HEK293 (cell line): Measurements from ENCODE around the gene MSH6.

Source experiments
- ATF2 ChIP-seq: fragments of 450-650 bp; formaldehyde crosslinking; IDR thresholded peaks from 2 replicates; pipeline ENCODE4 v1.5.1; 2016; ENCODE audit warnings: missing biosample characterization, missing genetic modification characterization, low read depth
- GFI1B ChIP-seq: fragments of 450-650 bp; formaldehyde crosslinking; IDR thresholded peaks from 2 replicates; pipeline ENCODE4 v1.5.1; 2016; ENCODE audit warnings: missing biosample characterization, missing genetic modification characterization
- KLF8 ChIP-seq: fragments of 450-650 bp; formaldehyde crosslinking; IDR thresholded peaks from 2 replicates; pipeline ENCODE4 v1.5.1; 2016; ENCODE audit warnings: missing biosample characterization, missing genetic modification characterization
- MYNN ChIP-seq: fragments of 450-650 bp; formaldehyde crosslinking; IDR thresholded peaks from 2 replicates; pipeline ENCODE4 v1.5.1; 2016; ENCODE audit warnings: missing biosample characterization, missing genetic modification characterization, borderline replicate concordance
- ZBTB21 ChIP-seq: fragments of 450-650 bp; formaldehyde crosslinking; IDR thresholded peaks from 2 replicates; pipeline ENCODE4 v1.5.1; 2017; ENCODE audit warnings: missing biosample characterization, missing genetic modification characterization
- ZNF184 ChIP-seq: fragments of 450-650 bp; IDR thresholded peaks from 2 replicates; pipeline ENCODE4 v1.5.1; 2018; ENCODE audit warnings: missing biosample characterization, mild to moderate bottlenecking, missing genetic modification characterization
- ZNF202 ChIP-seq: fragments of 450-650 bp; formaldehyde crosslinking; IDR thresholded peaks from 2 replicates; pipeline ENCODE4 v1.5.1; 2016; ENCODE audit warnings: missing biosample characterization, missing genetic modification characterization, borderline replicate concordance
- ZNF248 ChIP-seq: fragments of 450-650 bp; formaldehyde crosslinking; IDR thresholded peaks from 2 replicates; pipeline ENCODE4 v1.5.1; 2017; ENCODE audit warnings: missing biosample characterization, missing genetic modification characterization
- ZNF311 ChIP-seq: fragments of 450-650 bp; formaldehyde crosslinking; IDR thresholded peaks from 2 replicates; pipeline ENCODE4 v1.5.1; 2017; ENCODE audit warnings: missing biosample characterization, missing genetic modification characterization, borderline replicate concordance
- ZNF341 ChIP-seq: fragments of 450-650 bp; formaldehyde crosslinking; IDR thresholded peaks from 2 replicates; pipeline ENCODE4; 2016; ENCODE audit warnings: low read depth, missing biosample characterization, missing genetic modification characterization
- ZNF350 ChIP-seq: fragments of 450-650 bp; formaldehyde crosslinking; IDR thresholded peaks from 2 replicates; pipeline ENCODE4 v1.5.0; 2017; ENCODE audit warnings: missing biosample characterization, mild to moderate bottlenecking, missing genetic modification characterization
- ZNF416 ChIP-seq: fragments of 450-650 bp; formaldehyde crosslinking; IDR thresholded peaks from 2 replicates; pipeline ENCODE4 v1.5.1; 2016; ENCODE audit warnings: missing biosample characterization, missing genetic modification characterization
- ZNF629 ChIP-seq: fragments of 450-650 bp; formaldehyde crosslinking; IDR thresholded peaks from 2 replicates; pipeline ENCODE4 v1.5.1; 2017; ENCODE audit warnings: missing biosample characterization, missing genetic modification characterization
- ZNF670 ChIP-seq: fragments of 450-650 bp; formaldehyde crosslinking; IDR thresholded peaks from 2 replicates; pipeline ENCODE4 v1.5.1; 2016; ENCODE audit warnings: missing biosample characterization, missing genetic modification characterization, low read depth
- ZNF768 ChIP-seq: fragments of 450-650 bp; formaldehyde crosslinking; IDR thresholded peaks from 2 replicates; pipeline ENCODE4 v1.5.1; 2018; ENCODE audit warnings: missing biosample characterization, mild to moderate bottlenecking, missing genetic modification characterization
- ZNF837 ChIP-seq: fragments of 450-650 bp; formaldehyde crosslinking; IDR thresholded peaks from 2 replicates; pipeline ENCODE4 v1.5.1; 2016; ENCODE audit warnings: missing biosample characterization, missing genetic modification characterization
- ZSCAN16 ChIP-seq: fragments of 450-650 bp; formaldehyde crosslinking; IDR thresholded peaks from 2 replicates; pipeline ENCODE4 v1.5.1; 2016; ENCODE audit warnings: missing biosample characterization, missing genetic modification characterization
- TF ChIP-seq, protein P1 (sequence below): fragments of 450-650 bp; formaldehyde crosslinking; IDR thresholded peaks from 2 replicates; pipeline ENCODE4 v1.5.1; 2016; ENCODE audit warnings: missing biosample characterization, missing genetic modification characterization
- TF ChIP-seq, protein P2 (sequence below): fragments of 450-650 bp; formaldehyde crosslinking; IDR thresholded peaks from 2 replicates; pipeline ENCODE4 v1.5.1; 2016; ENCODE audit warnings: missing biosample characterization, missing genetic modification characterization
- TF ChIP-seq, protein P3 (sequence below): fragments of 450-650 bp; formaldehyde crosslinking; IDR thresholded peaks from 2 replicates; pipeline ENCODE4 v1.5.1; 2016; ENCODE audit warnings: missing biosample characterization, missing genetic modification characterization, borderline replicate concordance
- TF ChIP-seq, protein P4 (sequence below): fragments of 450-650 bp; formaldehyde crosslinking; IDR thresholded peaks from 2 replicates; pipeline ENCODE4 v1.5.1; 2017; ENCODE audit warnings: missing biosample characterization, missing genetic modification characterization

Gene MSH6

GRCh38 chr2:47783486-47784351 lies 774 bp downstream of the MSH6 start (continued):
- no peak for TF ChIP-seq ZBTB21
- TF ChIP-seq ZNF629 (tag by site-specific recombination): peak; percentile 2; the same call in 1 of the 2 replicates
- peak; percentile 48 for TF ChIP-seq KLF8
- no peak for TF ChIP-seq ATF2 (tag by site-specific recombination)
- no peak for TF ChIP-seq ZNF768 (tag by site-specific recombination)
- peak; percentile 83 for TF ChIP-seq ZNF341 (tag by site-specific recombination)
- TF ChIP-seq ZNF248: no peak
- no peak for TF ChIP-seq ZNF416
- no peak for TF ChIP-seq ZNF184 (tag by site-specific recombination)
- no peak for TF ChIP-seq MYNN (tag by site-specific recombination)
- TF ChIP-seq, protein P1, sequence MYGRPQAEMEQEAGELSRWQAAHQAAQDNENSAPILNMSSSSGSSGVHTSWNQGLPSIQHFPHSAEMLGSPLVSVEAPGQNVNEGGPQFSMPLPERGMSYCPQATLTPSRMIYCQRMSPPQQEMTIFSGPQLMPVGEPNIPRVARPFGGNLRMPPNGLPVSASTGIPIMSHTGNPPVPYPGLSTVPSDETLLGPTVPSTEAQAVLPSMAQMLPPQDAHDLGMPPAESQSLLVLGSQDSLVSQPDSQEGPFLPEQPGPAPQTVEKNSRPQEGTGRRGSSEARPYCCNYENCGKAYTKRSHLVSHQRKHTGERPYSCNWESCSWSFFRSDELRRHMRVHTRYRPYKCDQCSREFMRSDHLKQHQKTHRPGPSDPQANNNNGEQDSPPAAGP: no peak
- TF ChIP-seq, protein P2, sequence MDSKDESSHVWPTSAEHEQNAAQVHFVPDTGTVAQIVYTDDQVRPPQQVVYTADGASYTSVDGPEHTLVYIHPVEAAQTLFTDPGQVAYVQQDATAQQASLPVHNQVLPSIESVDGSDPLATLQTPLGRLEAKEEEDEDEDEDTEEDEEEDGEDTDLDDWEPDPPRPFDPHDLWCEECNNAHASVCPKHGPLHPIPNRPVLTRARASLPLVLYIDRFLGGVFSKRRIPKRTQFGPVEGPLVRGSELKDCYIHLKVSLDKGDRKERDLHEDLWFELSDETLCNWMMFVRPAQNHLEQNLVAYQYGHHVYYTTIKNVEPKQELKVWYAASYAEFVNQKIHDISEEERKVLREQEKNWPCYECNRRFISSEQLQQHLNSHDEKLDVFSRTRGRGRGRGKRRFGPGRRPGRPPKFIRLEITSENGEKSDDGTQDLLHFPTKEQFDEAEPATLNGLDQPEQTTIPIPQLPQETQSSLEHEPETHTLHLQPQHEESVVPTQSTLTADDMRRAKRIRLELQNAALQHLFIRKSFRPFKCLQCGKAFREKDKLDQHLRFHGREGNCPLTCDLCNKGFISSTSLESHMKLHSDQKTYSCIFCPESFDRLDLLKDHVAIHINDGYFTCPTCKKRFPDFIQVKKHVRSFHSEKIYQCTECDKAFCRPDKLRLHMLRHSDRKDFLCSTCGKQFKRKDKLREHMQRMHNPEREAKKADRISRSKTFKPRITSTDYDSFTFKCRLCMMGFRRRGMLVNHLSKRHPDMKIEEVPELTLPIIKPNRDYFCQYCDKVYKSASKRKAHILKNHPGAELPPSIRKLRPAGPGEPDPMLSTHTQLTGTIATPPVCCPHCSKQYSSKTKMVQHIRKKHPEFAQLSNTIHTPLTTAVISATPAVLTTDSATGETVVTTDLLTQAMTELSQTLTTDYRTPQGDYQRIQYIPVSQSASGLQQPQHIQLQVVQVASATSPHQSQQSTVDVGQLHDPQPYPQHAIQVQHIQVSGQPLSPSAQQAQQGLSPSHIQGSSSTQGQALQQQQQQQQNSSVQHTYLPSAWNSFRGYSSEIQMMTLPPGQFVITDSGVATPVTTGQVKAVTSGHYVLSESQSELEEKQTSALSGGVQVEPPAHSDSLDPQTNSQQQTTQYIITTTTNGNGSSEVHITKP (tag by site-specific recombination): no peak
- TF ChIP-seq ZNF670 (tag by site-specific recombination): no peak
- no peak for TF ChIP-seq ZNF202
- TF ChIP-seq ZNF311 (tag by site-specific recombination): no peak
- no peak for TF ChIP-seq ZSCAN16 (tag by site-specific recombination)
- TF ChIP-seq ZNF837 (tag by site-specific recombination): no peak
- TF ChIP-seq, protein P3, sequence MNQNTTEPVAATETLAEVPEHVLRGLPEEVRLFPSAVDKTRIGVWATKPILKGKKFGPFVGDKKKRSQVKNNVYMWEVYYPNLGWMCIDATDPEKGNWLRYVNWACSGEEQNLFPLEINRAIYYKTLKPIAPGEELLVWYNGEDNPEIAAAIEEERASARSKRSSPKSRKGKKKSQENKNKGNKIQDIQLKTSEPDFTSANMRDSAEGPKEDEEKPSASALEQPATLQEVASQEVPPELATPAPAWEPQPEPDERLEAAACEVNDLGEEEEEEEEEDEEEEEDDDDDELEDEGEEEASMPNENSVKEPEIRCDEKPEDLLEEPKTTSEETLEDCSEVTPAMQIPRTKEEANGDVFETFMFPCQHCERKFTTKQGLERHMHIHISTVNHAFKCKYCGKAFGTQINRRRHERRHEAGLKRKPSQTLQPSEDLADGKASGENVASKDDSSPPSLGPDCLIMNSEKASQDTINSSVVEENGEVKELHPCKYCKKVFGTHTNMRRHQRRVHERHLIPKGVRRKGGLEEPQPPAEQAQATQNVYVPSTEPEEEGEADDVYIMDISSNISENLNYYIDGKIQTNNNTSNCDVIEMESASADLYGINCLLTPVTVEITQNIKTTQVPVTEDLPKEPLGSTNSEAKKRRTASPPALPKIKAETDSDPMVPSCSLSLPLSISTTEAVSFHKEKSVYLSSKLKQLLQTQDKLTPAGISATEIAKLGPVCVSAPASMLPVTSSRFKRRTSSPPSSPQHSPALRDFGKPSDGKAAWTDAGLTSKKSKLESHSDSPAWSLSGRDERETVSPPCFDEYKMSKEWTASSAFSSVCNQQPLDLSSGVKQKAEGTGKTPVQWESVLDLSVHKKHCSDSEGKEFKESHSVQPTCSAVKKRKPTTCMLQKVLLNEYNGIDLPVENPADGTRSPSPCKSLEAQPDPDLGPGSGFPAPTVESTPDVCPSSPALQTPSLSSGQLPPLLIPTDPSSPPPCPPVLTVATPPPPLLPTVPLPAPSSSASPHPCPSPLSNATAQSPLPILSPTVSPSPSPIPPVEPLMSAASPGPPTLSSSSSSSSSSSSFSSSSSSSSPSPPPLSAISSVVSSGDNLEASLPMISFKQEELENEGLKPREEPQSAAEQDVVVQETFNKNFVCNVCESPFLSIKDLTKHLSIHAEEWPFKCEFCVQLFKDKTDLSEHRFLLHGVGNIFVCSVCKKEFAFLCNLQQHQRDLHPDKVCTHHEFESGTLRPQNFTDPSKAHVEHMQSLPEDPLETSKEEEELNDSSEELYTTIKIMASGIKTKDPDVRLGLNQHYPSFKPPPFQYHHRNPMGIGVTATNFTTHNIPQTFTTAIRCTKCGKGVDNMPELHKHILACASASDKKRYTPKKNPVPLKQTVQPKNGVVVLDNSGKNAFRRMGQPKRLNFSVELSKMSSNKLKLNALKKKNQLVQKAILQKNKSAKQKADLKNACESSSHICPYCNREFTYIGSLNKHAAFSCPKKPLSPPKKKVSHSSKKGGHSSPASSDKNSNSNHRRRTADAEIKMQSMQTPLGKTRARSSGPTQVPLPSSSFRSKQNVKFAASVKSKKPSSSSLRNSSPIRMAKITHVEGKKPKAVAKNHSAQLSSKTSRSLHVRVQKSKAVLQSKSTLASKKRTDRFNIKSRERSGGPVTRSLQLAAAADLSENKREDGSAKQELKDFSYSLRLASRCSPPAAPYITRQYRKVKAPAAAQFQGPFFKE (tag by site-specific recombination): no peak
- TF ChIP-seq, protein P4, sequence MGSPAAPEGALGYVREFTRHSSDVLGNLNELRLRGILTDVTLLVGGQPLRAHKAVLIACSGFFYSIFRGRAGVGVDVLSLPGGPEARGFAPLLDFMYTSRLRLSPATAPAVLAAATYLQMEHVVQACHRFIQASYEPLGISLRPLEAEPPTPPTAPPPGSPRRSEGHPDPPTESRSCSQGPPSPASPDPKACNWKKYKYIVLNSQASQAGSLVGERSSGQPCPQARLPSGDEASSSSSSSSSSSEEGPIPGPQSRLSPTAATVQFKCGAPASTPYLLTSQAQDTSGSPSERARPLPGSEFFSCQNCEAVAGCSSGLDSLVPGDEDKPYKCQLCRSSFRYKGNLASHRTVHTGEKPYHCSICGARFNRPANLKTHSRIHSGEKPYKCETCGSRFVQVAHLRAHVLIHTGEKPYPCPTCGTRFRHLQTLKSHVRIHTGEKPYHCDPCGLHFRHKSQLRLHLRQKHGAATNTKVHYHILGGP: no peak
- TF ChIP-seq ZNF350 (tag by site-specific recombination): no peak
- no peak for TF ChIP-seq GFI1B (tag by site-specific recombination)
